Nucleus accumbens (tissue), 56 donors: Measurements from ENCODE around the gene OSBPL6.

Source experiments
- DNase-seq, 56 donors: peaks; one replicate each; lab custom pipeline; 2025; lab: John Stamatoyannopoulos, UW

The OSBPL6 gene

GRCh38 chr2:178269438-178270224, 75.3 kb downstream of the OSBPL6 start:
- DNase-seq, result no peak

GRCh38 chr2:178270338-178270737, 76.0 kb downstream of the OSBPL6 start:
- no peak for DNase-seq

- no peak for DNase-seq
Observed at GRCh38 chr2:178271094-178271493, 76.8 kb downstream of the OSBPL6 start.

- peak in 22 of 56 donors; percentile 3 to 67 (median 28) for DNase-seq
Observed at GRCh38 chr2:178271629-178272333, 77.5 kb downstream of the OSBPL6 start.

GRCh38 chr2:178273787-178274360, 79.6 kb downstream of the OSBPL6 start:
- no peak for DNase-seq

- no peak for DNase-seq
Observed at GRCh38 chr2:178275600-178275999, 81.3 kb downstream of the OSBPL6 start.

GRCh38 chr2:178277741-178278197, 83.5 kb downstream of the OSBPL6 start:
- DNase-seq, result peak in 1 of 56 donors; percentile 10

GRCh38 chr2:178279142-178279541, 84.8 kb downstream of the OSBPL6 start:
- DNase-seq, result no peak

- no peak for DNase-seq
Observed at GRCh38 chr2:178279636-178280035, 85.3 kb downstream of the OSBPL6 start.

- peak in 4 of 56 donors; percentile 1 to 26 (median 3) for DNase-seq
Observed at GRCh38 chr2:178280244-178280852, 86.0 kb downstream of the OSBPL6 start.

- DNase-seq, result no peak
Observed at GRCh38 chr2:178282075-178282815, 87.9 kb downstream of the OSBPL6 start.

GRCh38 chr2:178283341-178283918, 89.1 kb downstream of the OSBPL6 start:
- no peak for DNase-seq

GRCh38 chr2:178284613-178285286, 90.4 kb downstream of the OSBPL6 start:
- no peak for DNase-seq

GRCh38 chr2:178285287-178285615, 90.9 kb downstream of the OSBPL6 start:
- no peak for DNase-seq

- no peak for DNase-seq
Observed at GRCh38 chr2:178286636-178287035, 92.3 kb downstream of the OSBPL6 start.

- DNase-seq, result no peak
Observed at GRCh38 chr2:178287652-178288344, 93.5 kb downstream of the OSBPL6 start.

- no peak for DNase-seq
Observed at GRCh38 chr2:178291703-178292102, 97.4 kb downstream of the OSBPL6 start.

GRCh38 chr2:178292586-178292985, 98.3 kb downstream of the OSBPL6 start:
- DNase-seq, result no peak

GRCh38 chr2:178295115-178295514, 100.8 kb downstream of the OSBPL6 start:
- no peak for DNase-seq
